ENCODE results near the gene RCHY1.
"Not testable (repeated sequence)": the region's sequence is repeated elsewhere in the genome, so short reads cannot be mapped to it uniquely, and the experiment has no call there.

RCHY1 gene

DNA sequence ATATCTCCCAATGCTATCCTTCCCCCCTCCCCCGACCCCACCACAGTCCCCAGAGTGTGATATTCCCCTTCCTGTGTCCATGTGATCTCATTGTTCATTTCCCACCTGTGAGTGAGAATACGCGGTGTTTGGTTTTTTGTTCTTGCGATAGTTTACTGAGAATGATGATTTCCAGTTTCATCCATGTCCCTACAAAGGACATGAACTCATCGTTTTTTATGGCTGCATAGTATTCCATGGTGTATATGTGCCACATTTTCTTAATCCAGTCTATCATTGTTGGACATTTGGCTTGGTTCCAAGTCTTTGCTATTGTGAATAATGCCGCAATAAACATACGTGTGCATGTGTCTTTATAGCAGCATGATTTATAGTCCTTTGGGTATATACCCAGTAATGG is 5.2 kb upstream of the RCHY1 start:
- FAIRE-seq = not testable (repeated sequence)

DNA sequence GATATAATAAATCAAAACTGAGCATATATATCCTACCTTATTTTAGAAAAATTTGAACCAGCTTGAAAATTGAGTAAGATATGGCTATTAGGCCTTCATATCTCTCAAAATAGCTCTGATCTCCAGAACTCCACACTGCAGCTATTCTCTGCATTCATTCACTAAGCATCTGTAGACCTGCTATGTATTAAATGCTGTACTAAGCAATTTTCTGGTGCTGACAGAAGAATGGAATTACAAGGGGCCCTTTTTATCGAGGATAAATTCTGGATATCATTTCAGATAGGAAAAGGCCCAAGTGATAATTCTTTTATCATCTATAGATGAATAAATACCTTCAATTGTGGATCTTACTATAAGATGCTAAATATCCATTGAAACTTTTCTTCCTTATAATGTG is 1.9 kb upstream of the RCHY1 start:
- no peak for FAIRE-seq

More for the DNA sequence above, 5.2 kb upstream of the RCHY1 start:
- DNase-seq (ENCODE audit: insufficient read length, low spot score) = not testable (repeated sequence)

GRCh38 chr4:75514949-75515612 is 878 bp upstream of the RCHY1 start:
- FAIRE-seq (peak; percentile 82), DNase-seq (ENCODE audit: insufficient read length, low spot score) (no peak)

More for the DNA sequence above, 1.9 kb upstream of the RCHY1 start:
- no peak for DNase-seq (ENCODE audit: insufficient read length, low spot score)

GRCh38 chr4:75513526-75514130 is 575 bp downstream of the RCHY1 start:
- DNase-seq (ENCODE audit: insufficient read length, low spot score) = no peak
- no peak for FAIRE-seq

DNA sequence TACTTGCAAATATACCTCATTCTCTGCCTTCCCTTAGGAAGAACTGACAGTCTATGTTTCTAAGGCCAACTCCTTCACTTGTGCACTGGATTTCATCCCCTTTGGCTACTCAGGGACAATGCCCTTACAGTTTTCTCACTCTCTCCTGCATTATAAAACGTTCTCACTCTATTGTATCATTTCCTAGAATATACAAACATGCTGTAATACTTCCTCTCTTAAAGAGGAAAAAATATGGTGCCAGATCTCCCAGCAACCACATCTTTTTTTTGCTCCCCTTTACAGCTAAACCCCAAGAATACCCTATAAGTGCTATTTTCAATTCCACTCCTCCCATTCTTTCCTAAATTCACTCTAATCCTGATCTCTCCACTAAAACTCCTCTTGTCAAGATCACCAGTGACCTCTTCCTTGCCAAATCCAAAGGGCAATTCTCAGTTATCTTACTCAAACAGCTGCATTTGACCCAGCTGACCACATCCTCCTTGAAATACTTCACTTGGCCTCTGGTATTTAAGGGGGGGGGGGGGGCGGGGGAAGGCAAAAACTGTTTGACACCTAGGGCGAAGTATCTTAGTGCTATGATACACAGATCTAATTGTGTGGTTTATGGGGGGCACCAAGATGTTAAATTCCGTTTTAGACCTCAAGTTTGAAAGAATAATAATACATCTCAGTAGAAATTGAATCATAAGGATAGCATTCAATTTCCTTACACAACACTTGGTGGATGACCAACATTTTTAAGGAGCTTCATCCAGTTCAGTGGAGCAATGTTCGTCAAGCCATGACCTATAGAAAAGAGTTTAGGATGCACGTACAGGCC is 1.6 kb downstream of the RCHY1 start:
- FAIRE-seq = peak; percentile 88

GRCh38 chr4:75511841-75512240 is 2.4 kb downstream of the RCHY1 start:
- DNase-seq (ENCODE audit: insufficient read length, low spot score) (no peak), FAIRE-seq (no peak)

More for the DNA sequence above, 1.6 kb downstream of the RCHY1 start:
- no peak for DNase-seq (ENCODE audit: insufficient read length, low spot score)

DNA sequence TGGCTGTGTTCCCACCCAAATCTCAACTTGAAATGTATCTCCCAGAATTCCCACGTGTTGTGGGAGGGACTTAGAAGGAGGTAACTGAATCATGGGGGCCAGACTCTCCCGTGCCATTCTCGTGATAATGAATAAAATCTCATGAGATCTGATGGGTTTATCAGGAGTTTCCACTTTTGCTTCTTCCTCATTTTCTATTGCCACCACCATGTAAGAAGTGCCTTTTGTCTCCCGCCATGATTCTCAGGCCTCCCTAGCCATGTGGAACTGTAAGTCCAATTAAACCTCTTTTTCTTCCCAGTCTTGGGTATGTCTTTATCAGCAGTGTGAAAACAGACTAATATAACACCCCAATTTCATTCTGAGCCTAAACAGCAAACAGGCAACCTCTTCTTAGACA is 4.6 kb downstream of the RCHY1 start:
- not testable (repeated sequence) for DNase-seq (ENCODE audit: insufficient read length, low spot score); FAIRE-seq

DNA sequence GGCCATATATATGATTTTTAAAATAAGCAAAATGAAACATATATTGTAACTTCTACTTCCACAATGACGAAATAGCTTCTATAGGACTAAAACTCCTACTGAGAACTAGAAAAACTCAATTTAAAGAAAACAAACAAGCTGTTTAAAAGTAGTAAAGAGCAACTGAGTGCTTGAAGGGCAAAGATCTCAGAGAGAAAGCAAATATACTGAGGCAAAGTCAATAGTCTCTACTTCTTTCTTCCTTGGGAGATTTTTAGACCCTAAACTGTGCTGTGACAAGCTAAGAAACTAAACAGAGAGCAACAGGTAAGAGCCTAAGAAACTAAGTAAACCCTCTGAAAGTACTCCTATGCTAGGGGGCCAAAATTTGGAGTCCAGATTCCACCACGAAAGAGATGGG is 8.6 kb downstream of the RCHY1 start:
- FAIRE-seq (no peak), DNase-seq (ENCODE audit: insufficient read length, low spot score) (no peak)

DNA sequence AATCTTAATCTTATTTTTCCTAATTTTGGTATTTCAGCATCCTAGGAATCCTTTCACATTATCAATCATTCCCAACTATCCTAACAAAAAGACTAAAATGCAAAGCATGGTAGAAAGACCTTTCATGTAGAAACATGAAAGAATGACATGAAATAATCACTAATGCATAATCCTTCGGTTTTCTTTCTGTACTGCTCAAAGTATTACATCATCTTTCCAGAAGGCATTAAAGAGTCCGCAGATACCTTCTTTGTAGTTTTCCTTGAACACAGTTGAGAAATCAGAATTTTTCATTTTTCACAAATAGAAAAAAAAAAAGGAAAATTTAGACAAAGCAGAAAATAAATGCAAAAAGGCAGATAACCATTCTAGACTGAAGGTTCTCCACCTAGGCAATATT is 11.5 kb downstream of the RCHY1 start:
- DNase-seq (ENCODE audit: insufficient read length, low spot score) = no peak

GRCh38 chr4:75499900-75500299 is 14.3 kb downstream of the RCHY1 start:
- no peak for FAIRE-seq
- DNase-seq (ENCODE audit: insufficient read length, low spot score) = no peak

More for the DNA sequence above, 11.5 kb downstream of the RCHY1 start:
- peak; percentile 79 for FAIRE-seq

GRCh38 chr4:75498041-75498440 is 16.2 kb downstream of the RCHY1 start:
- DNase-seq (ENCODE audit: insufficient read length, low spot score) (no peak), FAIRE-seq (no peak)

- DNase-seq (ENCODE audit: insufficient read length, low spot score) = no peak
- peak; percentile 37 for FAIRE-seq
Measured at GRCh38 chr4:75497133-75497532, 17.1 kb downstream of the RCHY1 start.

- DNase-seq (ENCODE audit: insufficient read length, low spot score) = no peak
- no peak for FAIRE-seq
Measured at GRCh38 chr4:75496406-75496805, 17.8 kb downstream of the RCHY1 start.

DNA sequence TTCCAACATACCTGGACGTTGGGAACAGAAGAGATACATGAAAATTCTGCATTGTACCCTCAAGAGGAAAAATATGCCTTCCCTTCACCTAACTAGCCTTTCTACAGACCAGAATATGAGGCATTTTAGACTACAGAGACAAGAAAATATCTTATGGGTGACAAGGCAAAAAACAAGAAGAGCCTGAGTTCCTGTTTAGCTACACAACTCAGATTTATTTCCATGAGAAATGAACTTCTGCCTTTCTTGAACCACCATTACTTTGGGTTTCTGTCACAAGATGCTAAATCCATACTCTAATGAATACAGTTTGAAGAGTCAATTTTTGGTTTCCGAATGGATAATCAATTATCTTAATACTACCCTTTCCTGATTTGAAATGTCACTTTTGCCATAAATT is 18.7 kb downstream of the RCHY1 start:
- DNase-seq (ENCODE audit: insufficient read length, low spot score) = no peak
- FAIRE-seq = peak; percentile 69

- no peak for DNase-seq (ENCODE audit: insufficient read length, low spot score)
- FAIRE-seq = peak; percentile 18
Measured at GRCh38 chr4:75494563-75494962, 19.6 kb downstream of the RCHY1 start.

DNA sequence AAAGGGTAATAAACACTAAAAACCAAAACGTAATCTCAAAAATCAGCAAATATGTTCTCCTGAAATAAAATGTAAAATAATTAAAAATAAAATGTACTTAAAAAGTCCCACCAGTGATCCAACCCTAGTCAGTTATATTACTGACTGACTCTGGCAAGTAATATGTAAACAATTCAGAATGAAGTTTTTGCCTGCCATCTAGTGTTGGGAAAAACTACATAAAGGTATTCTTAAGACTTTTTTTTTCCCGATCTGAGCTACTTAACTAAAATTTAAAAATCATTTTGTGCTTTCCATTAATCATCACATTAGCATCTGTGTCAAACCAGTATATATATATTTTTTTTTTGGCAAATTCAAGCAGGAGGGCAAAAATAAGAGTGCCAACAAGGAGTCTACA is 24.0 kb downstream of the RCHY1 start:
- DNase-seq (ENCODE audit: insufficient read length, low spot score) (no peak), FAIRE-seq (no peak)

DNA sequence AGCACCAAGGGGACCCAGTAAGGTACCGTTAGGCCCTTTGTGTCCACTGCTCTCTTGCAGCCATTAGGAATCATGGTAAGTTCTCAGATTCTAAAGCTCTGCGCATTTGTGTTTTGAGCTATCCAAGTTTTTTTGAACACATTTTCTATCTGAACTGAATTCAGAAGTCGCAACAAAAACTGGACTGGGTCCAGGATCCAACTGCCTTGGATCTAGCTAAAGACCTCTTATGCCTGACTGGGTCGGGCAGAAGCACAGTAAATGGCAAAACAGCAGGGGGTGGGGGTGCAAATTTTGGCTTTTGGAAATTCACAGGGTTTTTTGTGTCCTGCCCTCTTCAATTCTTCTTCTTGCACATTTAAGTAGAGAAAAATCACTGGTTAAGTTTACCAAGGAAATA is 30.0 kb downstream of the RCHY1 start:
- DNase-seq (ENCODE audit: insufficient read length, low spot score) (no peak), FAIRE-seq (no peak)

DNA sequence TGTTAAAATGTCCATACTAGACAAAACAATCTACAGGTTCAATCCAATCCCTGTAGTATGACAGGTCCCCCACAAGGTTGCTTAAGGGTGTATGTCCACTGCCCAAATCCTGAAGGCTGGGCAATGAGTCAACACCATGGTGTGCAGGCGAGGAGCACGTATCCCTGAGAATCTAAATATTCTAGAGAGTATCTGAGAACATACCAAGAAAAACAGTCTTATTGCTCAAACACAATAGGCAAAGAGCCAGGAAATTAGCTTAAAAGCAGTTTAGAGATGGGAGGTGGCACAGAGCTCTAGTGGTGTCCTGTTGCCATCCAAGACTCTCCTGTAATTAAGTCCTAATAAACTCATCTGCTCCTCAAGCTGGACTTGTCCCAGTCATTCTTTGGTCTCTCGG is 37.0 kb downstream of the RCHY1 start:
- FAIRE-seq = no peak
- no peak for DNase-seq (ENCODE audit: insufficient read length, low spot score)

DNA sequence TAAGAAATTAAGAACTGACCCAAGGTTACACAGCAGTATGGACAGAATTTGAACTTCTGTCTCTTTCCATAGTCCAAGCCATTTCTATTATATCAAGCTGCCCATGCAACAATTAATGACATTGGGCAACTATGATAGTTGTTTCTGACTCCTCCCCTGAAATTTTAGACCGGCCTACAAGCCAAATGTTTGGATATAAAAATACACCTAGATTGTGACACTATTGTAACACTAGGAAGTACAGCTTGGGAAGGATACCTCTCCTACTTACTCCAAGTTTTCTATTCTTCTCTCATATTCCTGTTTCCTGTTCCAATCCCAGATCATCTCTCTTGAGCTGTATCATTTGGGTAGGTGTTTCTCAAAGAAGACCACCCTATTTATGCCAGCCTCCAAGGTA is 43.5 kb downstream of the RCHY1 start:
- DNase-seq (ENCODE audit: insufficient read length, low spot score) (no peak), FAIRE-seq (no peak)

DNA sequence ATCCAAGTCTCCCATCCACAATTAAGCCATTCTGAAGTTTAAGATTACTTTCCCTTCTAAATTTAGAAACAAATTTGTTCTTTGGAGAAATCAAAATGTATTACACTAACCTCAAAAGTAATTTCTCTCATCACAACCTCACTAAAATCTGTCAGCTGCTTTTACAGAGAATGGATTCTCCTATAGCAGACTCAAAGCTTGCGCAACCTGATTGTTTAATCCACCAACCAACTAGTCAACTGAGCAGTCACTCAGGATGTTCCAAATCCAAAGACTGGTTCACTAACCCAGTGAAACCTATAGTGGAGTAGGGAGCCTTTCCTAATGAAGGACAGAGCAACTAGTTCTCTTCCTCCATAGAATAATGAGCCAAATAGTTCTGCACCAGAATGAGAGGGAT is 44.3 kb downstream of the RCHY1 start:
- DNase-seq (ENCODE audit: insufficient read length, low spot score) = no peak
- FAIRE-seq = peak; percentile 52

GRCh38 chr4:75457365-75457764 is 56.8 kb downstream of the RCHY1 start:
- FAIRE-seq (no peak), DNase-seq (ENCODE audit: insufficient read length, low spot score) (no peak)

- no peak for DNase-seq (ENCODE audit: insufficient read length, low spot score)
- no peak for FAIRE-seq
Measured at GRCh38 chr4:75434105-75434504, 80.1 kb downstream of the RCHY1 start.
